GM19025 (cell line): ENCODE results near the gene ASXL2.
A peak's percentile ranks its signal among the peaks of the same experiment; 100 is the strongest.
"Not testable (repeated sequence)": the region's sequence is repeated elsewhere in the genome, so short reads cannot be mapped to it uniquely, and the experiment has no call there.

Experiments
- ATAC-seq: cut with Tn5 transposase; IDR thresholded peaks from one replicate; pipeline ENCODE4 v1.9.1; 2021; ENCODE audit warnings: mild to moderate bottlenecking, low read depth, moderate library complexity; ENCODE audit not compliant: unreplicated experiment

Gene ASXL2

GRCh38 chr2:25878361-25879132 lies at the start of gene ASXL2:
TSS of gene ASXL2 (minus strand) at chr2:25878487. CDS start at chr2:25878222, 265 bp downstream.
- ATAC-seq = peak; percentile 93

DNA sequence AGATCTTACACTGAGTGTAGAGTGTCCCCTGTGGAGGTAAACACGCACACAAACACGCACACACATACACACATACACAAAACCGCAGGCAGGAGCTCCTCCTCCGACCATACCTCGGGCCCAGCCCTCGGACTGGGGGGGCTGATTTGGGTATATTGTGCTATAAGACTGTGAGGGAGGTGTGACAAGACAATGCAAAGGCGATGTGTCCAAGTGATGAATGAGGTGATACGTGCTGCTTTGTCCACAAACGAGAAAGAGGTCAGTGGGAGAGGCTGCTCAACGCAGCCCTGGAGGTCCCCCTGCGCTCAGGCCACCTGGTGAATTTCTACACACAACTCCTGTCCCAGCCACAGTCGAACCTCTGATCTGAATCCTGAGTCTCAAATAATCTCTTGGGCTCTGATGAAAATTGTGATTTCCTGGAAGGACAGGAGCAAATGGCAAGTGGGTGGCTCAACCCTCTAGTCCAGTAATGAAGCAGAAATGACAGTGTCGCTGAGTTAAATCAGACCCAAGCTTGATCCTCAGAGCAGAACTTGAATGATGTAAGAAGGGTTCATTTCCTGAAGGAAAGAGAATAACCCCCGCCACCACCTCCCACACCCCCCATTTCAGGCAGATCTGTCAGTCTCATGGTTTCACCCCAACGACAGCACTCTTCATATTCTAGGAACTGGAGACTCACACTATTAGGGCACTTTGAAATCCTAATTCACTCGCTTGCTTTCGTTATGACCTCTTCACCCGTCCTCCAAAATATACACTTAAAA lies 48.9 kb upstream of the ASXL2 start:
- ATAC-seq = no peak

DNA sequence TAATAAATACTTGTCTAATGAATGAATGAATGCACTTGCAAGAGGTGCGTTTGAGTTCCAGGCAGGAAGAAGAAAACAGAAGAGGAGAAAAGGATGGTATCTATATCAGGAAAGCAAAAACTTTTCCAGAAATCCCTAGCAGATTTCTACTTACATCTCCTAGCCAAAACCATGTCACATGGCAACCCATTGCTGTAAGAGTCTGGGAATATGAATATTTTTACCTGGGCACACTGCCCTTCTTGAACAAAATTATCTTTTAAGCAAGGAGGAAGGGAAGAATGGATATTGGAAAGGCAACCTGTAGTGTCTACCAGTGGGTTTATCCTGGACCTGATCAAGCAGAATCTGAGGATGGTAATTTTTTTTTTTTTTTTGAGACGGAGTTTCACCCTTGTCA lies 44.2 kb upstream of the ASXL2 start:
- ATAC-seq = no peak

- ATAC-seq = no peak
Observed at GRCh38 chr2:25920786-25921415, 42.6 kb upstream of the ASXL2 start.

- no peak for ATAC-seq
Observed at GRCh38 chr2:25920336-25920735, 42.0 kb upstream of the ASXL2 start.

GRCh38 chr2:25917832-25918231 lies 39.5 kb upstream of the ASXL2 start:
- ATAC-seq = no peak

- not testable (repeated sequence) for ATAC-seq
Observed at GRCh38 chr2:25917411-25917810, 39.1 kb upstream of the ASXL2 start.

- ATAC-seq = not testable (repeated sequence)
Observed at GRCh38 chr2:25915944-25916772, 37.9 kb upstream of the ASXL2 start.

DNA sequence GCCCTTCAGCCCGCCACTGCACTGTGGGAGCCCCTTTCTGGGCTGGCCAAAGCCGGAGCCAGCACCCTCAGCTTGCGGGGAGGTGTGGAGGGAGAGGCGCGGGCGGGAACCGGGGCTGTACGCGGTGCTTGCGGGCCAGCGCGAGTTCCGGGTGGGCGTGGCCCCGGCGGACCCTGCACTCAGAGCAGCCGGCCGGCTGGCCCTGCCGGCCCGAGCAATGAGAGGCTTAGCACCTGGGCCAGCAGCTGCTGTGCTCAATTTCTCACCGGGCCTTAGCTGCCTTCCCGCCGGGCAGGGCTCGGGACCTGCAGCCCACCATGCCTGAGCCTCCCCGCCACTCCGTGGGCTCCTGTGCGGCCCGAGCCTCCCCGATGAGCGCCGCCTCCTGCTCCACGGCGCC lies 37.1 kb upstream of the ASXL2 start:
- ATAC-seq = not testable (repeated sequence)

- ATAC-seq = not testable (repeated sequence)
Observed at GRCh38 chr2:25913696-25913973, 35.3 kb upstream of the ASXL2 start.

GRCh38 chr2:25912851-25913695 lies 34.8 kb upstream of the ASXL2 start:
- no peak for ATAC-seq

DNA sequence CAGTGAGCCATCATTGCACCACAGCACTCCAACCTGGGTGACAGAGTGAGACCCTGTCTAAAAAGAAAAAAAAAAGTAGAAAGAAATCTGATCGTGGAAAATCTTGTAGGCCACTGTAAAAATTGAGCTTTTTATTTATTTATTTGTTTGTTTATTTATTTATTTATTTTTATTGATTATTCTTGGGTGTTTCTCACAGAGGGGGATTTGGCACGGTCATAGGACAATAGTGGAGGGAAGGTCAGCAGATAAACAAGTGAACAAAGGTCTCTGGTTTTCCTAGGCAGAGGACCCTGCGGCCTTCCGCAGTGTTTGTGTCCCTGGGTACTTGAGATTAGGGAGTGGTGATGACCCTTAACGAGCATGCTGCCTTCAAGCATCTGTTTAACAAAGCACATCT lies 31.3 kb upstream of the ASXL2 start:
- not testable (repeated sequence) for ATAC-seq

GRCh38 chr2:25905126-25905525 lies 26.8 kb upstream of the ASXL2 start:
- no peak for ATAC-seq

- no peak for ATAC-seq
Observed at GRCh38 chr2:25903216-25903776, 25.0 kb upstream of the ASXL2 start.

DNA sequence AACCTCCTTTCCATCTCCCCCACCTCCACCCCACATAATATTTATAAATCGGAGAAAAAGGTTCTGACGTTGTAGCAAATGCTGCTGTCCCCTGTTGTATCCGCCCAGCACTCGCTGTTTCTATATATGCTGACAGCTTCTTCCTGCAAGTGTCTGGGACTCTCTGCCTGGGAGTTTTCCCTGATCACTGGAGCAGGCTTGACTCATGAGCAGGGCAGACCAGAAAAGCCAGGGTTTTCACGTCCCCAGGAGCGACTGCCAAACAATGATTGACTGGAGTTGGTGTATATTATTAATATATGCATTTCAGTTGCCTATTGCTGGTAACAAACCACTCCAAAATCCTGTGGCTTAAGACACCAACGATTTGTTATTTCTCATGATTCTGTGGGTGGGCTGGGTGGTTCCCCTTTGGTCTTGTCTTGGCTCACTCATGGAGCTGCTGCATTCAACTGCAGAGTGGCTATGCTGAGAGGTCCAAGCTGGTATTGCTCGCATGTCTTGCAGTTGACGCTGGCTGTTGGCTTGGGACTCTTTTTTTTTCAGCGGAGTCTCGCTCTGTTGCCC lies 21.2 kb upstream of the ASXL2 start:
- no peak for ATAC-seq

GRCh38 chr2:25897506-25897905 lies 19.2 kb upstream of the ASXL2 start:
- ATAC-seq = no peak

- not testable (repeated sequence) for ATAC-seq
Observed at GRCh38 chr2:25896308-25896707, 18.0 kb upstream of the ASXL2 start.

GRCh38 chr2:25895610-25896009 lies 17.3 kb upstream of the ASXL2 start:
- no peak for ATAC-seq

DNA sequence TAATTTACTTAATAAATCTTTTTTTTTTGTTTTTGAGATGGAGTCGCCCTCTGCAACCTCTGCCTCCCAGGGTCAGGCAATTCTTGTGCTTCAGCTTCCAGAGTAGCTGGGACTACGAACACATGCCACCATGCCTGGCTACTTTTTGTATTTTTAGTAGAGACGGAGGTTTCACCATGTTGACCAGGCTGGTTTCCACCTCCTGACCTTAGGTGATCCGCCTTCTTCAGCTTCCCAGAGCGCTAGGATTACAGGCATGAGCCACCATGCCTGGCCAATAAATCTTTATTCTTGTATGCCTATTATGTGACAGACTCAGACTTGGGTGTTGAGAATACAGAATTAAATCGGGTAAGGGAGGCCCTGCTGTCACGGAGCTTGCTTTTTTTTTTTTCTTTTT lies 16.7 kb upstream of the ASXL2 start:
- no peak for ATAC-seq
